Inflammatory macrophage treated with lipopolysaccharide for 1 hour (primary cell): ENCODE results near the gene RPS6KB1.
"Not testable (repeated sequence)": the region's sequence is repeated elsewhere in the genome, so short reads cannot be mapped to it uniquely, and the experiment has no call there.

Experiments used
- DNase-seq, 2 donors: peaks; one replicate each; pipeline ENCODE4 v3.0.0-alpha.2; 2020 to 2022

The RPS6KB1 gene

GRCh38 chr17:59946433-59946832 lies 53.5 kb downstream of the RPS6KB1 start:
- DNase-seq = not testable (repeated sequence)

- not testable (repeated sequence) for DNase-seq
Observed at GRCh38 chr17:59947310-59947709, 54.4 kb downstream of the RPS6KB1 start.

GRCh38 chr17:59950049-59950448 lies 57.1 kb downstream of the RPS6KB1 start:
- DNase-seq = no peak

- DNase-seq = no peak
Observed at GRCh38 chr17:59954856-59955255, 61.9 kb downstream of the RPS6KB1 start.

GRCh38 chr17:59959574-59959973 lies 66.7 kb downstream of the RPS6KB1 start:
- not testable (repeated sequence) for DNase-seq

GRCh38 chr17:59962739-59963318 lies 69.9 kb downstream of the RPS6KB1 start:
- no peak for DNase-seq

- peak; percentile 88 to 93 for DNase-seq
Observed at GRCh38 chr17:59963738-59964481, 71.0 kb downstream of the RPS6KB1 start.

- DNase-seq = peak; percentile 91 to 97
Observed at GRCh38 chr17:59964482-59965328, 71.8 kb downstream of the RPS6KB1 start, which contains the start of gene RNFT1. RNFT1 (minus strand) TSS chr17:59964740; CDS start chr17:59964663, 77 bp downstream.

GRCh38 chr17:59971771-59972170 lies 78.8 kb downstream of the RPS6KB1 start:
- DNase-seq = not testable (repeated sequence)

GRCh38 chr17:59972778-59973177 lies 79.9 kb downstream of the RPS6KB1 start:
- no peak for DNase-seq

GRCh38 chr17:59973483-59973882 lies 80.6 kb downstream of the RPS6KB1 start:
- not testable (repeated sequence) for DNase-seq

- DNase-seq = not testable (repeated sequence)
Observed at GRCh38 chr17:59975166-59975565, 82.2 kb downstream of the RPS6KB1 start.

- not testable (repeated sequence) for DNase-seq
Observed at GRCh38 chr17:59996608-59997007, 103.7 kb downstream of the RPS6KB1 start.
